Glutamatergic neuron (in vitro differentiated cells): ENCODE measurements around the gene IL6R. TPM values are rescaled to one million over a fixed set of nuclear protein-coding genes. Genes with fewer than 3 reads are reported as not detected.

Source experiments
- DNase-seq: peaks from one replicate; pipeline ENCODE4 v3.0.0; 2022
- H3K27ac Mint-ChIP-seq: one replicate; pipeline ENCODE4 v1.8.0; 2020; ENCODE audit warnings: mild to moderate bottlenecking, mixed read lengths, inconsistent platforms; ENCODE audit not compliant: unreplicated experiment
- H3K27me3 Mint-ChIP-seq: one replicate; pipeline ENCODE4 v1.8.0; 2020; ENCODE audit warnings: mild to moderate bottlenecking, moderate library complexity, mixed read lengths, inconsistent platforms; ENCODE audit not compliant: unreplicated experiment
- H3K36me3 Mint-ChIP-seq: one replicate; pipeline ENCODE4 v1.8.0; 2020; ENCODE audit warnings: mild to moderate bottlenecking, mixed read lengths, inconsistent platforms; ENCODE audit not compliant: unreplicated experiment
- H3K4me1 Mint-ChIP-seq: one replicate; pipeline ENCODE4 v1.8.0; 2020; ENCODE audit warnings: mild to moderate bottlenecking, low read depth, mixed read lengths, inconsistent platforms; ENCODE audit not compliant: unreplicated experiment
- H3K4me3 Mint-ChIP-seq: one replicate; pipeline ENCODE4 v1.8.0; 2020; ENCODE audit warnings: mild to moderate bottlenecking, mixed read lengths, inconsistent platforms; ENCODE audit not compliant: unreplicated experiment
- H3K9me3 Mint-ChIP-seq: one replicate; pipeline ENCODE4 v1.8.0; 2020; ENCODE audit warnings: mild to moderate bottlenecking, moderate library complexity, mixed read lengths, inconsistent platforms; ENCODE audit not compliant: unreplicated experiment
- CTCF ChIP-seq: fragments of 200-600 bp; sonication (generic); IDR thresholded peaks from one replicate; pipeline ENCODE4 v1.5.0; 2021; ENCODE audit not compliant: partially characterized antibody, unreplicated experiment
- total RNA-seq: library from RNA; stranded (reverse); fragmentation: NEBNext Ultra II Directional; extraction: Animal tissue kit (Norgen Biotek cat#: 25700); gene quantifications from one replicate; pipeline ENCODE4 v1.2.1, GENCODE V29; 2021; ENCODE audit not compliant: unreplicated experiment

IL6R gene
- total RNA-seq, 1 donor from 2014 or later, result 1.6 TPM

GRCh38 chr1:154422521-154422920 is 17.4 kb downstream of the IL6R start:
- H3K4me3 Mint-ChIP-seq, result no peak overlapping the region
- DNase-seq, result no peak
- H3K36me3 Mint-ChIP-seq, result no peaks in the 10 kb centered on the region
- peaks cover 4% of the 10 kb centered on the region for H3K9me3 Mint-ChIP-seq
- peaks cover 4% of the 10 kb centered on the region for H3K4me1 Mint-ChIP-seq
- TF ChIP-seq CTCF, result no peak
- peaks cover 5% of the 10 kb centered on the region for H3K27me3 Mint-ChIP-seq
- H3K27ac Mint-ChIP-seq, result no peak overlapping the region

- TF ChIP-seq CTCF, result no peak
- H3K4me1 Mint-ChIP-seq, result peaks cover 4% of the 10 kb centered on the region
- H3K27me3 Mint-ChIP-seq, result peaks cover 2% of the 10 kb centered on the region
- no peak overlapping the region for H3K4me3 Mint-ChIP-seq
- no peak overlapping the region for H3K27ac Mint-ChIP-seq
- H3K36me3 Mint-ChIP-seq, result no peaks in the 10 kb centered on the region
- peaks cover 4% of the 10 kb centered on the region for H3K9me3 Mint-ChIP-seq
- no peak for DNase-seq
Measured at GRCh38 chr1:154423304-154423987, 18.3 kb downstream of the IL6R start.

- no peak for TF ChIP-seq CTCF
- no peaks in the 10 kb centered on the region for H3K36me3 Mint-ChIP-seq
- H3K27ac Mint-ChIP-seq, result no peak overlapping the region
- H3K4me1 Mint-ChIP-seq, result peaks cover 4% of the 10 kb centered on the region
- no peaks in the 10 kb centered on the region for H3K27me3 Mint-ChIP-seq
- H3K9me3 Mint-ChIP-seq, result peaks cover 4% of the 10 kb centered on the region
- no peak for DNase-seq
- H3K4me3 Mint-ChIP-seq, result no peak overlapping the region
Measured at GRCh38 chr1:154423988-154424326, 18.8 kb downstream of the IL6R start.

- Mint-ChIP-seq H3K27ac (no peak overlapping the region), H3K9me3 (no peaks in the 10 kb centered on the region), H3K36me3 (no peaks in the 10 kb centered on the region), H3K4me3 (no peak overlapping the region), H3K27me3 (no peaks in the 10 kb centered on the region), H3K4me1 (peaks cover 3% of the 10 kb centered on the region)
- TF ChIP-seq CTCF, result no peak
- no peak for DNase-seq
Measured at GRCh38 chr1:154425172-154425571, 20.0 kb downstream of the IL6R start.

GRCh38 chr1:154427173-154428139 is 22.3 kb downstream of the IL6R start:
- peaks cover 12% of the 10 kb centered on the region for H3K4me1 Mint-ChIP-seq
- H3K27me3 Mint-ChIP-seq, result no peaks in the 10 kb centered on the region
- no peak overlapping the region for H3K27ac Mint-ChIP-seq
- no peaks in the 10 kb centered on the region for H3K36me3 Mint-ChIP-seq
- DNase-seq, result no peak
- no peaks in the 10 kb centered on the region for H3K9me3 Mint-ChIP-seq
- no peak for TF ChIP-seq CTCF
- H3K4me3 Mint-ChIP-seq, result no peak overlapping the region
